BE2C (cell line): Measurements from ENCODE around the gene FAM193A.

ENCODE experiments used
- DNase-seq: peaks from one replicate; pipeline ENCODE4 v3.0.0-alpha.2; 2020
- H3K27me3 ChIP-seq: fragments of 250-450 bp; sonication (Bioruptor Pico); 2 replicates; pipeline ENCODE4 v1.5.1; 2020; ENCODE audit warnings: mild to moderate bottlenecking
- H3K36me3 ChIP-seq: fragments of 250-450 bp; sonication (Bioruptor Pico); 2 replicates; pipeline ENCODE4 v1.5.1; 2020; ENCODE audit warnings: mild to moderate bottlenecking
- H3K4me1 ChIP-seq: fragments of 250-450 bp; sonication (Bioruptor Pico); 2 replicates; pipeline ENCODE4 v1.5.1; 2020
- H3K4me3 ChIP-seq: 2 replicates; pipeline ENCODE4 v1.5.1; 2011; ENCODE audit warnings: low read depth, low read length
- H3K9me3 ChIP-seq: fragments of 250-450 bp; sonication (Bioruptor Pico); 2 replicates; pipeline ENCODE4 v1.5.1; 2020
- TF ChIP-seq, protein P1 (sequence below): IDR thresholded peaks from 2 replicates; pipeline ENCODE4 v1.5.1; 2012; ENCODE audit warnings: mild to moderate bottlenecking, low read depth, low read length

FAM193A gene

DNA sequence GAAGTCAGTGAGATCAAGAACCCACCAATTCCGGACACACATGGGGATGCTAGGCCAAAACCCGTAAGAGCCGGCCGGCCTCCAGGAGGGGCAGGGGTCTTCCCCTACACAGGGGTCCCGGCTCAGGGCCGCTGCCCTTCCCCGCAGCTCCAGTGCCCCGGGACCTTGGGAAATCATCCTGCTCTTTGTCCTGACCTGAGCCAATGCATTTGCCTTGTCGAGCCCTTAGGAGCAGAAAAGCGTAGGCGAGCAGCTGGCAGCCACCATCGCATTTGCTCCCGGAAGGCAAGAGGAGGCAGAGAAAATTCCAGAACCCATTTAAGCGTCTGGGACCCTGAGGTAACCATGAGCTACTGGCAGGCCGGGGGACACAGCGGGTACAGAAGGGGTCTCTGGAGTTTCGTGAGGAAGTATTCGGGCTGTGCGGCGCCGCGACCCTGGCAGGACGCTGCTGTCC lies 227.1 kb downstream of the FAM193A start:
- DNase-seq = no peak
- Histone ChIP-seq H3K36me3 (no peaks in the 10 kb centered on the region), H3K4me3 (no peak overlapping the region), H3K9me3 (no peaks in the 10 kb centered on the region; the same call in 1 of the 2 replicates), H3K27me3 (no peaks in the 10 kb centered on the region), H3K4me1 (peaks cover 7% of the 10 kb centered on the region)
- TF ChIP-seq, protein P1, sequence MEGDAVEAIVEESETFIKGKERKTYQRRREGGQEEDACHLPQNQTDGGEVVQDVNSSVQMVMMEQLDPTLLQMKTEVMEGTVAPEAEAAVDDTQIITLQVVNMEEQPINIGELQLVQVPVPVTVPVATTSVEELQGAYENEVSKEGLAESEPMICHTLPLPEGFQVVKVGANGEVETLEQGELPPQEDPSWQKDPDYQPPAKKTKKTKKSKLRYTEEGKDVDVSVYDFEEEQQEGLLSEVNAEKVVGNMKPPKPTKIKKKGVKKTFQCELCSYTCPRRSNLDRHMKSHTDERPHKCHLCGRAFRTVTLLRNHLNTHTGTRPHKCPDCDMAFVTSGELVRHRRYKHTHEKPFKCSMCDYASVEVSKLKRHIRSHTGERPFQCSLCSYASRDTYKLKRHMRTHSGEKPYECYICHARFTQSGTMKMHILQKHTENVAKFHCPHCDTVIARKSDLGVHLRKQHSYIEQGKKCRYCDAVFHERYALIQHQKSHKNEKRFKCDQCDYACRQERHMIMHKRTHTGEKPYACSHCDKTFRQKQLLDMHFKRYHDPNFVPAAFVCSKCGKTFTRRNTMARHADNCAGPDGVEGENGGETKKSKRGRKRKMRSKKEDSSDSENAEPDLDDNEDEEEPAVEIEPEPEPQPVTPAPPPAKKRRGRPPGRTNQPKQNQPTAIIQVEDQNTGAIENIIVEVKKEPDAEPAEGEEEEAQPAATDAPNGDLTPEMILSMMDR = no peak

DNA sequence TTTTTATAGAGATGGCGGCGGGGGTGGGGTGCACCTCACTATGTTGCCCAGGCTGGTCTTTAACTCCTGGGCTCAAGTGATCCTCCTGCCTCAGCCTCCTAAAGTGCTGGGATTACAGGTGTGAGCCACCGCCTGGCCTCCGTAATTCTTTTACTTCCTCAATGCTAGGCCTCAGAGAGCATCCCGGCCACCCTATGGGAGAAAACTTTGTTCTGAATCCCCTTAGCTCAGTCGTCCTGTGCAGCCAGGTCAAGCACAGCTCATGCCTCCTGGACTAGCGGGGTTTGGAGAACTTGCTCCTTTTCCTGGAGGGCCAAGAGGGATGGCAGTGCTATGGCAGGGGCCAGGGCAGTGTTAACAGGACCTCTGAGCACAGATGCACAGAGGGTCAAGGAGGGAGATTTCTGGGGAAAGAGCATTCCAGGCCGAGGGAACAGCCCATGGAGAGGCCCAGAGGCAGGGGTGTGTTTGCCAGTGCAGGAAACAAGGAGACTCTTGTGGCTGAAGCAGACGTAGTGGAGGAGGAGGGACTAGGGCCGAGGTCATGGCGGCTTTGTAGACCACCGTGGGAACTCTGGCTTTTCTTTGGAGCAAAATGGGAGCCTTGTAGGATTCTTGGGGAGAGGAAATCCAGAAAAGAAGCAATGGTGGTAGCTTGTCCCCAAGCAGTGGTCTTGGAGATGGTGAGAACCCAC lies 229.5 kb downstream of the FAM193A start:
- TF ChIP-seq, protein P1 = no peak
- Histone ChIP-seq H3K4me1 (peaks cover 13% of the 10 kb centered on the region), H3K27me3 (no peaks in the 10 kb centered on the region), H3K36me3 (no peaks in the 10 kb centered on the region), H3K4me3 (no peak overlapping the region), H3K9me3 (no peaks in the 10 kb centered on the region; the same call in 1 of the 2 replicates)
- no peak for DNase-seq

DNA sequence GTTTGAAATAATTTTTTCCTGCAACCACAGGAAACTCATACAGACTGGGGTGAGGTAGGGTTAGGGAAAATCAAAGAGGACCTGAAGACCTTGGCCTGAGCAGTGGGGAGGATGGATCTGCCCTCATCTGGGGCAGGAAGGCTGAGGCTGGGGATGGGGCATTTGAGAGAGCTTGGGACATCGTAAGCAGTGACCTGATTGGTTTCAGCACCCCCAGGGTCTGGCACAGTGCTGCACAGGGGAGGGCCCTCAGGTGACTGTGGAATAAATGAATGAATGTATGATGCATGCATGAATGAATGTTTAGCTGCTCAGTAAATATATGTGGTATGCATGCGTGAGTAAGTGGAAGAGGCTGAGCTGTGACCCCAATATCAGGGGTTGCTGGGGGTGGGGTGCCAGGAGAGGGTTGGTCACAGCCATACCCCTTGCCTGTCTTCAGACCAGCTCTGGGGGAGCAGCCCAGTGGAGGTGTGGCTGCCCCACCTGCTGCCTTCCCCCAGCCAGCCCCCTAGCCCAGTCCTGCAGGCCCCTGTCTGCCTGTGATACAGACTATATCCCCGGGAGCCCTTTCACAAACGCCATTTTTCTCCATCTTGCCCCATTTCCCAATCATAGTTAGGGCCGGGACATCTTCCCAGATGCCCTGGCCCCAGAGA lies 230.7 kb downstream of the FAM193A start:
- Histone ChIP-seq H3K36me3 (no peaks in the 10 kb centered on the region), H3K9me3 (no peaks in the 10 kb centered on the region; the same call in 1 of the 2 replicates), H3K27me3 (no peaks in the 10 kb centered on the region), H3K4me1 (peaks cover 13% of the 10 kb centered on the region), H3K4me3 (no peak overlapping the region)
- no peak for DNase-seq
- TF ChIP-seq, protein P1 = no peak

DNA sequence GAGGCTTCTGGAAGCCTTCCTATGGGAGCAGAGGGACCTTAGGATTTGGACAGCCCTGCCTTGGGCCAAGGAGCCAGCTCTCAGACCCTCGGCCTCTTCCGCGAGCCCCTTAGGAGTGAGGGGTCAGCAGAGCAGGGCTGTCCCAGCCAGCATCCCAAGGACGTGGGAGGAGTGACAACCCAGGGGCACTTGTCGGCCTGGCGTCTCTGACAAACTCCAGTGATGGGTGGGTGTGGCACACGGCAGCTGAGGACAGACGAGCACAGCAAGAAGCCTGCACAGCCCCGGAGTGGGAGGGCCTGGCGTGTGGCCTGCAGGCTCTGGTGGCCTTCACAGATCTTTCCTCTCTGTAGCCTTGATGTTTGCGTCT lies 231.2 kb downstream of the FAM193A start:
- Histone ChIP-seq H3K9me3 (no peaks in the 10 kb centered on the region; the same call in 1 of the 2 replicates), H3K4me3 (no peak overlapping the region), H3K27me3 (no peaks in the 10 kb centered on the region), H3K4me1 (peaks cover 13% of the 10 kb centered on the region), H3K36me3 (no peaks in the 10 kb centered on the region)
- DNase-seq = peak; percentile 87
- TF ChIP-seq, protein P1 = no peak

DNA sequence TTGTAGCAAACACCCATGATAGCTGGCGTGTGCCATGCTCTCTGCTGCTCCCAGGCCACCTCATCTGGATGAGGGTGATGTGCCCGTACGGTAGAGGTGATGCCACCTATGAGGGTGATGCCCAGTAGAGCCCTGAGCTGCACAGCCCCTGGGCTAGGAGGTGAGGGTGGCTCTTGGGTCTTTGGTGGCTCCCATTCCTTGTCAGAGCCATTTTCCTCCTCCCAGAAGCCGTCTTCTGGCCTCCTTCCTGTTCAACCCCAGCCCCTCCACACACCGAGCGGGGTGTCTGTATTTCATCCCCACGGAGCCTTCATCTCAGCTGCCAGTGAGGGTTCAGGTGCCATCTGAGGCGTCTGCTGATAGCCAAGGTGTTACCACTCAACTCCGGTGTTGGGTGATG lies 231.7 kb downstream of the FAM193A start:
- Histone ChIP-seq H3K9me3 (no peaks in the 10 kb centered on the region; the same call in 1 of the 2 replicates), H3K4me1 (peaks cover 13% of the 10 kb centered on the region), H3K27me3 (no peaks in the 10 kb centered on the region), H3K36me3 (no peaks in the 10 kb centered on the region), H3K4me3 (no peak overlapping the region)
- TF ChIP-seq, protein P1 = no peak
- DNase-seq = no peak

DNA sequence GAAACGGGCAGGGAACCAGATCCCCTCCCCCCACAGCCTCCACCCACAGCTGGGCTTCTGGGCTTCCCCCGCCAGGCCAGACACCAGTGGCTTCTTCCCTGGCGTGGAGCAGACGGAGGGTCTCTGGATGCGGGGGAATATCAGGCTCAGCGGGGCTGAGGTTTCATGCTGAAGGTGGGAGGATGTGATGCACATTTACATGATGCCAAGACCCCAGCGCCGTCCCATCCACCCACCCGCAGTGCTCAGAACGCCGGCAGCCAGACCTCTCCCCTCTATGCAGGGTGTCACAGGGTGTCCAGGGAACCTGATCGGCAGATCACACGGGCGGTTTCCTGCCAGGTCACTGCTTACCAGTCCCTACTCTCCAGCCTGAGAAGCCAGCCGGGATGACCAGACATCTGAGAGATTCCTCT lies 232.5 kb downstream of the FAM193A start:
- Histone ChIP-seq H3K4me1 (peaks cover 13% of the 10 kb centered on the region), H3K9me3 (no peaks in the 10 kb centered on the region; the same call in 1 of the 2 replicates), H3K36me3 (no peaks in the 10 kb centered on the region), H3K27me3 (no peaks in the 10 kb centered on the region), H3K4me3 (peak overlapping the region; percentile 34)
- peak; percentile 59 for DNase-seq
- TF ChIP-seq, protein P1 = no peak
